ENCODE data around the gene CFAP119. TPM values are rescaled to one million over a fixed set of nuclear protein-coding genes. Genes with fewer than 3 reads are reported as not detected.

CFAP119 gene
- total RNA-seq, 1 donor from 2014 or later, result 5.2 TPM

DNA sequence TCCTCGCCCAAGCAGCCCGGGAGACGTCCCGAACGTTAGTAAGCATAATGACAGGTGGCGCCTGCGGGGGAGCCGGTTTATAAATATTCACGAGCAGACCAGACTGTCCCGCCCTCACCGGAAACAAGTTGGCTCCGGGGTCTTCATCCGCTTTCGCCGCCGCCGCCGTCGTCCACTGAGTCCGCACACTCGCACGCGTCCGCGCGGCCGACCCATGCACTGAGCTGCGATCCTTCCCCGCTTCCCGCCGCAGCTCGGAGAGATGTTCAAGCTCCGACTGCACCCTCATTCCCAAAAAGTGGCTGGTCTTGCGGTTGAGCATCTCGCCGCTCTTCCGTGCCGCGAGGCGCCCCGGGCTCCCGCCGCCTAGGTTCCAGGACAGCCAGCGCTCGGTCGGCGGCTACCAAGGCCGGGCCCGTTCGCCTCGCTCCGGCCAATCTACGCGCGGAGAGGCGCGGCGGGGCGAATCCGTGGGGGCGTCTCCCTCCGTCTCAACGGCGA, 385 bp downstream of the CFAP119 start:
- H3K27ac Mint-ChIP-seq (ENCODE audit: unreplicated experiment), result peak overlapping the region; percentile 88
- peaks cover 38% of the 10 kb centered on the region for H3K36me3 Mint-ChIP-seq (ENCODE audit: low read depth, unreplicated experiment)
- DNase-seq (ENCODE audit: low spot score), result peak; percentile 54
- H3K9me3 Mint-ChIP-seq (ENCODE audit: unreplicated experiment), result no peaks in the 10 kb centered on the region
- H3K4me1 Mint-ChIP-seq (ENCODE audit: unreplicated experiment), result peaks cover 21% of the 10 kb centered on the region
- peak overlapping the region; percentile 95 for H3K4me3 Mint-ChIP-seq (ENCODE audit: unreplicated experiment)
- peaks cover 21% of the 10 kb centered on the region for H3K27me3 Mint-ChIP-seq (ENCODE audit: unreplicated experiment)
- no peak for TF ChIP-seq CTCF (IDR thresholded peaks at IDR 0.05; ENCODE audit: unreplicated experiment)

DNA sequence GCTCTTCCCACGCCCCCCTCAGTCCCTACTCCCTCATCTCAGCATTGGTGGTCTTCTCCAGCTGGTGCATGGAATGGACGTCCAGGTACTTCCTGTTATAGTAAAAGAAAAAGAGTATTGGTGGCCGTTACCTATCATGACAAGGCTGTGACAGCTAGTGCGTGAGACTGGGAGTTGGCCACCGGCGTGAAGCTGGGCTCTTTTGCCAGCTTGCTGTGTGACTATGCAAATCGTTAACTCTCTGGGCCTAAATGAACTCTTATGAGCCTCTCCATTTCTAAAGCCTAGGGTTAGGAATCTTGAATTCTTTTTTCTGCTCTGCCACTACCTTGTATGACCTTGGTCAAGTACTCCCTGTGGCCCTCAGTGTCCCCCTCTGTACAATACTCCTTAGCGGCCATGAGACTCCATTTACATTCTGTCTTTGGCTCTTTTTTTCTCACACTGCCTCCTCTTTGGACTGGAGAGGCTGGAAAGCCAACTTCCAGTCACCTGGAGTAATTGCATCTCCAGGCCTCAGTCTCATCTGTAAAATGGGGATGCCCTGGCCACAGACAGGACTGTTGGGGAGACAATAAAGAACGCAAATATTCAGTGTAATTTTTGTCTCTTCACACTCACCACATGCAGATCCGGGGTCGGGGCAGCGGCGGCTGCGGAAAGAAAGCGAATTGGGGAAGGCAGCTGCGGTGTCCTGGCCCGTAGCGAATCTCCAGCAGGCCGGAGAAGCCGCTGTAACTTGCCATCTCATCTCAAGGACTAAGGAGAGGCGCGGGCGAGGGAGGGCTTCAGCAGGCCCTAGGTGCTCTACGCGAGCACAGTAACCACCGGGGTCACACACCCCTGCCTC, 1.1 kb downstream of the CFAP119 start:
- H3K27ac Mint-ChIP-seq (ENCODE audit: unreplicated experiment), result peak overlapping the region; percentile 88
- DNase-seq (ENCODE audit: low spot score), result no peak
- no peak for TF ChIP-seq CTCF (IDR thresholded peaks at IDR 0.05; ENCODE audit: unreplicated experiment)
- no peaks in the 10 kb centered on the region for H3K9me3 Mint-ChIP-seq (ENCODE audit: unreplicated experiment)
- H3K27me3 Mint-ChIP-seq (ENCODE audit: unreplicated experiment), result peaks cover 19% of the 10 kb centered on the region
- peaks cover 21% of the 10 kb centered on the region for H3K4me1 Mint-ChIP-seq (ENCODE audit: unreplicated experiment)
- H3K36me3 Mint-ChIP-seq (ENCODE audit: low read depth, unreplicated experiment), result peaks cover 37% of the 10 kb centered on the region
- H3K4me3 Mint-ChIP-seq (ENCODE audit: unreplicated experiment), result peak overlapping the region; percentile 95

DNA sequence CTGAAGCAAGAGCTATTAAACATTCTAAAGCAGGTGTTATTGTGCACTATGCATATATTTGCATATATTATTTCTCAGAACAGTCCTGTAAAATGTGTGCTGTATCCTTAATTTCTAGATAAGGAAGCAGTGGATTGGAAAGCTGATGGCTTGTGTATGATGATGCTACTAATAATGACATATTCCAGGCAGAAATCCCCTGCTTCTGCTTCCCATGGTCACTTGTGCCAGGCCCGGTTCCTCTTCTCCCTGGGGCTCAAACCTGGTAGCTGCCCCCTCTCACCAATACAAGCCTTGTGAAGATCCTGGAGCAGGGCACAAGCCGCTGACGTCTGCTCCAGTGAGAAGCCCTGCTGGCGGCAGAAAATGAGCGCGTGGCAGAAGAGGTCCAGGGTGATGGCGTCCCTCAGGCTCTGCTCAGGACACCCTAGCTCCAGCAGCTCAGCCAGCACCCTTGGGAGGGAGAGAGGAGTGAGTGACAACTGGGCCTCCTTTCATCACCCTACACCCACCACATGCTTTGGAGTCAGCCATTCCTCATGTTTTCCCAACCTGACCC, 1.8 kb downstream of the CFAP119 start:
- Mint-ChIP-seq H3K27ac (ENCODE audit: unreplicated experiment) (no peak overlapping the region), H3K4me1 (ENCODE audit: unreplicated experiment) (peaks cover 21% of the 10 kb centered on the region), H3K4me3 (ENCODE audit: unreplicated experiment) (no peak overlapping the region), H3K9me3 (ENCODE audit: unreplicated experiment) (no peaks in the 10 kb centered on the region), H3K27me3 (ENCODE audit: unreplicated experiment) (peaks cover 17% of the 10 kb centered on the region), H3K36me3 (ENCODE audit: low read depth, unreplicated experiment) (peaks cover 34% of the 10 kb centered on the region)
- DNase-seq (ENCODE audit: low spot score), result no peak
- TF ChIP-seq CTCF (IDR thresholded peaks at IDR 0.05; ENCODE audit: unreplicated experiment), result no peak

- peaks cover 31% of the 10 kb centered on the region for H3K36me3 Mint-ChIP-seq (ENCODE audit: low read depth, unreplicated experiment)
- TF ChIP-seq CTCF (IDR thresholded peaks at IDR 0.05; ENCODE audit: unreplicated experiment), result no peak
- H3K9me3 Mint-ChIP-seq (ENCODE audit: unreplicated experiment), result no peaks in the 10 kb centered on the region
- H3K4me3 Mint-ChIP-seq (ENCODE audit: unreplicated experiment), result peak overlapping the region; percentile 67
- peaks cover 17% of the 10 kb centered on the region for H3K27me3 Mint-ChIP-seq (ENCODE audit: unreplicated experiment)
- H3K4me1 Mint-ChIP-seq (ENCODE audit: unreplicated experiment), result peaks cover 21% of the 10 kb centered on the region
- DNase-seq (ENCODE audit: low spot score), result no peak
- H3K27ac Mint-ChIP-seq (ENCODE audit: unreplicated experiment), result no peak overlapping the region
Measured at GRCh38 chr16:30758988-30759491, 2.8 kb downstream of the CFAP119 start.

GRCh38 chr16:30757316-30757715, 4.5 kb downstream of the CFAP119 start:
- H3K4me3 Mint-ChIP-seq (ENCODE audit: unreplicated experiment), result no peak overlapping the region
- no peak for TF ChIP-seq CTCF (IDR thresholded peaks at IDR 0.05; ENCODE audit: unreplicated experiment)
- H3K9me3 Mint-ChIP-seq (ENCODE audit: unreplicated experiment), result no peaks in the 10 kb centered on the region
- peaks cover 8% of the 10 kb centered on the region for H3K4me1 Mint-ChIP-seq (ENCODE audit: unreplicated experiment)
- peaks cover 22% of the 10 kb centered on the region for H3K36me3 Mint-ChIP-seq (ENCODE audit: low read depth, unreplicated experiment)
- no peak overlapping the region for H3K27ac Mint-ChIP-seq (ENCODE audit: unreplicated experiment)
- DNase-seq (ENCODE audit: low spot score), result no peak
- H3K27me3 Mint-ChIP-seq (ENCODE audit: unreplicated experiment), result peaks cover 11% of the 10 kb centered on the region
